PFSK-1 (cell line): ENCODE results near the gene TRPV5.

Experiments
- FOXP2 ChIP-seq: optimal IDR thresholded peaks from 2 replicates; pipeline ENCODE3; 2011; ENCODE audit warnings: borderline replicate concordance, control low read depth, inconsistent platforms; ENCODE audit not compliant: insufficient read depth; ENCODE audit errors: extremely low read length, extremely low read depth
- POLR2AphosphoS5 ChIP-seq: IDR thresholded peaks from 2 replicates; pipeline ENCODE4 v1.6.1; 2012; ENCODE audit warnings: low read depth, mild to moderate bottlenecking, control low read depth, low read length, moderate library complexity
- REST ChIP-seq, 2 experiments: IDR thresholded peaks; 2 replicates each; pipeline versions ENCODE4 v1.6.1 to v1.8.0; 2011 to 2012; ENCODE audit warnings: low read depth in 2 of 2, low read length in 2 of 2, control low read depth in 1 of 2, inconsistent platforms in 1 of 2, mild to moderate bottlenecking in 1 of 2, moderate library complexity in 1 of 2; ENCODE audit not compliant: insufficient read depth in 1 of 2
- SIN3A ChIP-seq: IDR thresholded peaks from 2 replicates; pipeline ENCODE4 v1.6.1; 2012; ENCODE audit warnings: mild to moderate bottlenecking, low read length, moderate library complexity, borderline replicate concordance; ENCODE audit not compliant: insufficient read depth
- TAF1 ChIP-seq: IDR thresholded peaks from 2 replicates; pipeline ENCODE4 v1.6.1; 2012; ENCODE audit warnings: low read length, control low read depth, borderline replicate concordance; ENCODE audit not compliant: insufficient read depth

TRPV5 gene

GRCh38 chr7:142864980-142865747, 68.4 kb downstream of the TRPV5 start:
- no peak for TF ChIP-seq SIN3A
- no peak for TF ChIP-seq REST (IDR thresholded peaks at IDR 0.05; ENCODE audit: insufficient read depth in 1 of 2, low read depth in 2 of 2, low read length in 2 of 2)
- no peak for TF ChIP-seq FOXP2
- no peak for TF ChIP-seq POLR2AphosphoS5
- no peak for TF ChIP-seq TAF1

GRCh38 chr7:142863891-142864685, 69.5 kb downstream of the TRPV5 start:
- TF ChIP-seq FOXP2, result no peak
- no peak for TF ChIP-seq TAF1
- TF ChIP-seq SIN3A, result no peak
- TF ChIP-seq POLR2AphosphoS5, result no peak
- no peak for TF ChIP-seq REST (IDR thresholded peaks at IDR 0.05; ENCODE audit: insufficient read depth in 1 of 2, low read depth in 2 of 2, low read length in 2 of 2)

GRCh38 chr7:142862786-142863400, 70.7 kb downstream of the TRPV5 start:
- TF ChIP-seq POLR2AphosphoS5, result no peak
- TF ChIP-seq TAF1, result no peak
- no peak for TF ChIP-seq REST (IDR thresholded peaks at IDR 0.05; ENCODE audit: insufficient read depth in 1 of 2, low read depth in 2 of 2, low read length in 2 of 2)
- no peak for TF ChIP-seq SIN3A
- TF ChIP-seq FOXP2, result no peak

- TF ChIP-seq POLR2AphosphoS5 (no peak), FOXP2 (no peak), TAF1 (no peak), SIN3A (no peak), REST (IDR thresholded peaks at IDR 0.05; ENCODE audit: insufficient read depth in 1 of 2, low read depth in 2 of 2, low read length in 2 of 2) (no peak)
These were observed 71.2 kb downstream of the TRPV5 start for GRCh38 chr7:142862351-142862750.
